HG03442 (cell line): ENCODE data around the gene HMX1.

ENCODE experiments used
- ATAC-seq: cut with Tn5 transposase; IDR thresholded peaks from one replicate; pipeline ENCODE4 v1.9.1; 2021; ENCODE audit warnings: mild to moderate bottlenecking, moderate library complexity; ENCODE audit not compliant: unreplicated experiment

The HMX1 gene

GRCh38 chr4:8843597-8843996 is 28.0 kb downstream of the HMX1 start:
- no peak for ATAC-seq

GRCh38 chr4:8842614-8843013 is 29.0 kb downstream of the HMX1 start:
- ATAC-seq = no peak

DNA sequence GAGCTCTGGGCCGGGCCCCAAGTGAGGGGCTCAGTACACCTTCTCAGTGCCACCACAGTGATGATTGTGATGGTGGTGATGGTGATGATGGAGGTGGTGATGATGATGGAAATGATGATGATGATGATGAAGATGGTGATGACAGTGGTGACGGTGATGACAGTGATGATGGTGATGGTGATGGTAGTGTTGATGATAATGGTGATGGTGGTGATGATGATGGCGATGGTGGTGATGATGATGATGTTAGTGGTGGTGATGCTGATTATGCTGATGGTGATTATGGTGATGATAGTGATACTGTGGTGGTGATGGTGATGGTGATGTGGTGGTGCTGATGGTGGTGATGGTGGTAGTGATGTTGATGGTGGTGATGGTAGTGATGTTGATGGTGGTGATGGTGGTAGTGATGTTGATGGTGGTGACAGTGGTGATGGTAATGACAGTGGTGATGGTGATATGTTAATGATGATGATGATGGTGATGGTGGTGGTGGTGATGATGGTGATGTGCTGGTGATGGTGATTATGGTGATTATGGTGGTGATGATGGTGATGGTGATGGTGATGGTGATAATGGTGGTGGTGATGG is 29.9 kb downstream of the HMX1 start:
- no peak for ATAC-seq

GRCh38 chr4:8840816-8841455 is 30.7 kb downstream of the HMX1 start:
- no peak for ATAC-seq

DNA sequence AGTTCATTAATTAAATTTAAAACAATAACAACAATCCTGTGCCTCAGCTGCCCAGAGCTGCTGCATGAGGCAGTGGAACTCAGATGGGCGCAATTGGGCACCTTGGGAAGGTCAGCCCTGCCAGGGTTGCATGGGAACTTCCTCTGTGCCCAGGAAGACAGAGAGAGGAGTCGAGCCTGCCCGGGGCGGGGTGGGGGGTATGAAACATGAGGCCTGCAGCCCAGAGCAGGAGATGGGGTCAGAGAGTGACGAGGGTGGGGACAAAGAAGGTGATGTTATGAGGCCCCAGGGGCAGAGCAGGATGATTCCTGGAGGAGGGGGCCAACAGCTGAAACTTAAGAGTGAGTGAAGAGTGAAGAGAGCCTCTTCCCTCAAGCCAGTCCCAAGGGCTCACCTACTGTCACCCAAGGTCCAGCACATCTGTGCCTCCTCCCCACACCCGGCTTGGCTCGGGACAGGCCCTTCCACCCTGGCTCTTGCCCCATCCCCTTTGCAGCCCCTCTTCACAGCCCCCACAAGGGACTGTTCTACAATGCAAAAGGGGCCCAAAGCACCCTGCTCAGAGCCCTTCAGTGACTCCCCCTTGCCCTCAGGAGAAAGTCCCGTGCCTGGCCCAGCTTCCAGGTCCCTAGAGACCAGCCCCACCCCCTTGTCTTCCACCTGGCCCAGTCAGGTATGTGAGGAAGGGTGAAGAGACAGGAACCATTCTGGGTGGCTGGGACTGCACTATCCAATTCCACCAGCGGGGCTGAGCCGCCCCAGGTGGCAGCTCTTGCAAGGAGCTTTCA is 31.4 kb downstream of the HMX1 start:
- no peak for ATAC-seq

DNA sequence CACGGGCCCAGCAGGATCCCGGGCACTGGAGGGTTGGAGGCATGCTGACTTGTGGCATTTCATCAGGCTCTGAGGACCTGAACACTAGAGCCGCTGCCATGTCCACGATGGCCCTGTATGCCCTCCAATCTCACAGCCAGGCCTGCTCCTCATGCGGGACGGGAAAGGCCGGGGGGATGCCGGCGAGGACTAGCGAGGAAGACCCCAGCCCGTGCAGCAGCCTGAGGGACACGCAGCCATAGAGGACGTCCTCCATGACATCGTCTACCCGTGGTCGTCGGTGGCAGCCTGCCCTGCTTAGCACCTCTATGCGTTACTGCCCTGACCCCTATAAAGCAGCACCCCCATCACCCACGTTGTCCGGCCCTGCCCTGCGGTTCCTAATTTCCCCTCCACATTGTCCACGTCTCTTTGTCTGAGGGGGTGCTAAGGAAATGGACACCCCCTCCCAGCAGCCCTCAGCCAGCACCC is 32.6 kb downstream of the HMX1 start:
- no peak for ATAC-seq

DNA sequence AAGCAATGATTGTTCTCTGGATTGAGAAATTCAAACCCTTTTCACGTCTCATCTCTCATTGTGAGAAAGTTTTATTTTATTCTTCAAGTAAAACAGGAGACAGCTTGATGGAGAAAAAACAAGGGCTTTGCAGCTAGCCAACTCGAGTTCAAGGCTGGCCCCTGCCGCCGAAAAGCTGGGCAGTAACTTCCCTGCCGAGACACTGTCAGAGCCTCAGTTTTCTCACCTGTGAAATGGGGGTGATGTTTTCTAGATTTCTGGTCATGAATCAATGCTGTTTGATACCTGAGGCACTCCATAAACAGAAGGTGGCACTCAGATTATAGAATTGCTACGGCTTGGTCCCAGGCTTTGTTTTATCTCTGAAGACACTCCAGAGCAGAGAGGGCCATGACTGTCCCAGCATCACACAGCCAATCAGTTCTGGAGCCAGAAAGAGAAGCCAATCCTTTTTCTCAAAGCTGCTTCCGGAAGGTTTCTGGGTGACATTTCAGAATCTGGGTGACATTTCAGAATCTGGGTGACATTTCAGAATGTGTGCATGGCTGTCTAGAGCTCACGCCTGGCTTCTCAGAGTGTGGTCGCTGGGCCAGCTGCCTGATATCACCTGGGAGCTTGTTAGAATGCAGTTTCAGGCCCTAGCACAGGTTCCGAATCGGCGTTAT is 33.2 kb downstream of the HMX1 start:
- no peak for ATAC-seq

DNA sequence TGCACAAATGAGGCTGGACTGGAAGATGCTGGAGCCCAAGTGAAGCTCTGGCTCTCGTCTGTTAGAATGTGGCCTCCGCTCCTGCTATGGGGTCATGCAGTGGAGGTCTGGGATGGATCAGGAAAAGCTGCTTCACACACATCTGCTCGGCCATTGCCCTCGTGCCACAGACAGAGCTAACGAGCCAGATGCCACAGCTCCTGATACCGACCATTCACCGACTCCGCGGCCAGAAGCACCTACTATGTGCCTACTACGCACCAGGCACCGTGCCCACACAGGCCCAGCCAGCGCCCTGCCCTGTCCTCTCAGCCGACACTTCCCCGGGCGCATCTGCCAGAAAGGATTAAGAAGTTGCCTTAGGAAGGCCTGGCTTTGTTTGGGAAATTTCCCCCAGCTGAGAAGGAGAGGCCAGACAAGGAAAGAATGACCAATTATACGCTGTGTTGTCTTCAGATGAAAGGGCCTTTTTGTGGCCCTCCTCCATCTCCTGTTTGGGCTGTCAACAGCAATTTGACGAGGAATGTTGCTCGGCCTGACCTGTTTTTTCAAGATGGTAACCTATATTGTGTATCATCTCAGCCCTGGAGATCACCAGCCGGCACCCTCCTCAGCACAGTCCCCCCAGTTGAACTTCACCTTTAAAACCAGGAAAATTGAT is 34.3 kb downstream of the HMX1 start:
- ATAC-seq = no peak

DNA sequence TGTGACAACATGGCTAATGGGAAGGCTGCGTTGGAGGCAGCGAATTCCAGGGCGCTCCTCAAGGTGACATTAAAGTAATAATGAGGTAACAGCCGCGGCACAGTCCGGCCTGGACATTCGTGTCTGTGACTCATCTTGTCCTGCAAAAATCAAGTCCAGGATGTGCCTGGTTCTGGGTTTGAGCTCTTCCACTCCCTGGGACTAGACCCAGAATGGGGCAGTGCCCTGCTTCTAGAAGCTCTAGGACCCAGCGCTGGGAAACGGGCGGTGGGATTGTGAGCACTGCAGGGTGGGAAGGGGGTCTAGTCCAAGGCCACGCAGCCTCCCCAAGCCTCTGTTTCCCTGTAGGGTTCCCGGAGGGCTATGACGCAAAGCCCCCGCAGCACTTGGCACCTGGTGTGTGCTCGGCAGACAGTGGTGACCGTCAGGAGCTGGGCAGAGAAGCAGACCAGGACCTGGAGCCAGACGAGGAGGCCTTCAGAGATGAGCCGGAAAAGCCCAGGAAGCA is 34.9 kb downstream of the HMX1 start:
- no peak for ATAC-seq

DNA sequence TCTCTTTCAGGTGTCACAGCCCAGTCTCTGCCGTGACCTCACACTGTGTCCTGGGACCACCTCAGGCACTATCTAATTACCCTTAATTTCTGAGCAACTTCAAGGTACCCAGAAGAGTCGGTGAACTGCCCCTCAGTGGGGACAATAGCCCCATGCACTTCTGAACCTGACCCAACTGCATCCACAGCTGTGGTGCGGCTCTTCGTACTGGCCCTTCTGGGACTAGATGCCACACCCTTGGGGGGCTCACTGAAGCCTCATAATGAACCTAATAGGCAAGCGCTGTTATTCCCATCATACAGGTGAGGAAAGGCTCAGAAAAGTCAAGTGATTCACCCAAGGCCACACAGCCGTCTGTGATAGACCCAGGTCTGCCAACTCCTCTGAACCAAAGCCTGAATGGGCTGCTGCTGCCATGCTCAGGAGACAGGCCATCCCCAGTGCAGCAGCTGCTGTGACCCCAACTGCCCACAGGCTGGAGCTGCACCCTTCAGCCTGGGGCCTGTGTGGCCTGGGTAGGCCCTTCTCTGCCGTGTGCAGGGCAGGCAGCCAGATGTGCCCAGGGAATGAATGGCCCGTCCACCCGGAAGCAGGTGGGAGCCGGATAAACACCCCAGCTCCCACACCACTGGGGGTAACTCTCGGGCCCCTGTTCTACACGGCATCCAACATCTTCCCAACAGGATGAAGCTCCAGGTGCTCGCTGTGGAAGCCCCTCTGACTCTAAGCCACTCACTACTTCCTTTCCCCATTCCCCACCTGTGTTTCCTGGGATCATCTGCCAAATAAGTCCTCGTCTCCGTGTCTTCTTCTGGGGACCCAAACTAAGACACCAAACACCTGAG is 35.9 kb downstream of the HMX1 start:
- no peak for ATAC-seq

DNA sequence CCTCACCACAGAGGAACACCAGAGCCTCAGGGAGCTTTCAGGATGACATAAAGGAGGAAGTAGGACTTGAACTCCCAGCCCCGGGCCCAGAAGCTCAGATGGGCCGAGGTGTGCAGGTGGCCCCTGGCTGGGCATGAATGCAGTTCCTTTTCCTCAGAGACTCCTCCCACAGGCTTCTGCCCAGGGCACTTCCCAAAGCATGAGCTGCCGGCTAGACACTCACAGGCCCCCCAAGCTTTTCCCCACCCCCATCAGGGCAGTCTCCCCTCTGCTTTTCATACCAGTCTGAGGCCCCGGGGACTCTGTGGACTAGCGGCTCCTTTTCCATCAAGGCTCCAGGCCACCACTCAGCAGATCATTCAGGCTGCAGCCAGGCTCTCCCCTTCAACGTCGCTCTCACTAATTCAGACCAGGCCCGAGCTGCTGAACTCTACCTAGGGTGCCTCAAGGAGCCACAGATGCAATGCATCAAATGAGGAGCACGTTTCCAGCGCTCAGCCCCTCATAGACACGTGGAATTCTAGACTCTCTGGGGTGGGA is 36.9 kb downstream of the HMX1 start:
- ATAC-seq = no peak

DNA sequence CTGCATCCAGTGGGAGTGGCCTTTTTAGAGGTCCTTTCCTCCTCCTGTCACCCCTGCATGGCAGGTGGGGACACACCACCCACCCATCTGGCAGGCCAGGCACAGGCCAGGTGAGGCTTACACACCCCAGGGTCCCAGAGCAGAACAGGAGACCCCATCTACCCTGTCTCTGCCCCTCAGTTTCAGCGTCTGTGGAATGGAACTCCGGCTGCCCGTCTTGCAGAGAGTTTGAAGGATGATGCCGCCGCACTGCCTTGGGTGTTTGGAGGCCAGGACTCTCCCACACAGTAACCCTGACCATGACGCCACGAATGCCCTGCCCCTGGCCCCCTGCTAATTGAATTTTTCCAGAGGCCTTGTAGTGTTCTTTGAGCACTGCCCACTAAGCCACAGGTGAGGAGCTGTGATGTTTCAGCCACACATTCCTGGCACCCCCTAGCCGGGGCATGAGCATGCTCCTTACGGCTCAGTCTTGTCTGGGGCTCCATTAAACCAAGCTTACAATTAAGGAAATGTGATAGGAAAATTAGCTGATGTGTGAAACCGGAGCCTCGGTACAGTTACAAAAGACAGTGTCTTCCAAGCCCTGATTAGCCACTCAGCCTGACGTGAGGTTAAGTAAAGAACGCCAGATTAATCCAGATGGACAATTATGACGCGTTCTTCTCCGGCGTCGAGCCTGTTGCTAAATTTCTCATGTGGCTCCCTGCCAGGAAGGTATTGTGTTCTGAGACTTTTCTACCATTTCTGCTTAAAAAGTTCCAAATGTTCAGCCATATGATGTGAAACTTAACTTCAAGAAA is 39.3 kb downstream of the HMX1 start:
- ATAC-seq = no peak

- no peak for ATAC-seq
These were observed 40.2 kb downstream of the HMX1 start for GRCh38 chr4:8831221-8832112.

DNA sequence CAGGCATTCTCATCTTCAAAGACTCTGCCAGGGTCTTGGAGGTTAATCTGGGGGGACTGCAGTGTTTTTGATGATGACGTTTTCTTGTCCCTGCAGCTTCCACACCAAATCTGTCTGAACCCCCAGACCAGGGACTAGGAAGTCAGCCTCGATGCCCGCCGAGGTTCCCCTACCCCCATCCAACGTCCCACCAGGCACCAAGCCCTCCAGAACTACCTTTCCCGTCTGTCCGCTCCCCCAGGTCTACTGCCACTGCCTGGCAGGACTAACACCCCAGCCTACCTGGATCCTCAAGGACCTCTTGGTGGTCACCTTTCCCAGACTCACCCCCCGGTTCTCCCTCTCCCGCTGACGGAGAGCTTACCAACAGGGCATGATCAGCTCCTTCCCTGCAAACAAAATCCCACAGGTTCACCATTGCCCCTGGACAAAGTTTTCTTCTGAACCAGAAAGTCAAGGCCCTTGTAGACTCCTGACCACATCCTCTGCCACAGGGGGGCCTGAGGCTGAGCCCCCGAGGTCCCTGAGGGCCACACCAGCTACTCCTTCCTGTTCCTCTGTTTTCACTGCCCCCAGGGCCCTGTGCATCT is 40.9 kb downstream of the HMX1 start:
- no peak for ATAC-seq

GRCh38 chr4:8830056-8830455 is 41.6 kb downstream of the HMX1 start:
- no peak for ATAC-seq

- ATAC-seq = no peak
These were observed 42.1 kb downstream of the HMX1 start for GRCh38 chr4:8829584-8829983.

- no peak for ATAC-seq
These were observed 42.8 kb downstream of the HMX1 start for GRCh38 chr4:8828869-8829268.
